Peyer's patch (tissue), 4 donors: ENCODE data around the gene CRTAC1.

ENCODE experiments used
- POLR2A ChIP-seq, 2 donors: fragments of 450-650 bp; IDR thresholded peaks; one replicate each; pipeline ENCODE4 v1.5.1; 2017; ENCODE audit warnings: antibody characterized with exemption in 2 of 2, mild to moderate bottlenecking in 2 of 2, moderate library complexity in 2 of 2
- TF ChIP-seq, protein P1 (sequence below), 6 experiments: fragments of 450-650 bp in 4 of 6; fragments of 200-600 bp in 2 of 6; sonication (generic) in 1 of 6; IDR thresholded peaks; one replicate each; pipeline ENCODE4 v1.5.1; 2017 to 2019; ENCODE audit warnings: antibody characterized with exemption in 6 of 6, mild to moderate bottlenecking in 3 of 6, moderate library complexity in 1 of 6

DNA sequence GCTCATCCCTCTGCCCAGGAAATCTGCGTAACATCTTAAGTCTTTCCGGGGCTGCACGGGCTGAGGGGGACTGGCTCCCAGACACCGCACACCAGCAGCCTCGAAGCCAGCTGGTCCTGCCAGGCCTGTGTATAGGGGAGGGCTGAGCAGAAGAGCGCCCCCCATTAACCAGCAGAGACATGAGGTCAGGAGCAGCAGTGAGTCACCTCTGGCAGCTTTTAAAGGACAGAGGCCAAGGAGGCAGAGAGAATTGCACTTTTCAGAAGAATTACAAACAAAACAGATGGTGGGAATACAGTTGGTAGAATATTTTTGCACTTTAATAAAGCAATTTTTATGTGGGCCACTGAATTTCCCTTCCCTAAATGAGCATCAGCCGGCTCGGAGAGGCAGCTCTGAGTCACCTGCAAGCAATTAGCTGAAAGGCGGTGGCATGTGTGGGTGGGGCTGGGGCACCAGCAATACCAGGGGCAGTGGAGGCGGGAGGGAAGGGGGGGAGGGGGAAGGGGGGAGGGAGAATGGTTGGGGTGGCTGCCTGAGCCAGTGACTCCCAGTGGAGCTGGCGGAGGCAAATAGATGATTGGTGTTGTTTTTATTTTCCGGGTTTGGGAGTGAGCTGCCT, 141.7 kb downstream of the CRTAC1 start:
- TF ChIP-seq, protein P1, sequence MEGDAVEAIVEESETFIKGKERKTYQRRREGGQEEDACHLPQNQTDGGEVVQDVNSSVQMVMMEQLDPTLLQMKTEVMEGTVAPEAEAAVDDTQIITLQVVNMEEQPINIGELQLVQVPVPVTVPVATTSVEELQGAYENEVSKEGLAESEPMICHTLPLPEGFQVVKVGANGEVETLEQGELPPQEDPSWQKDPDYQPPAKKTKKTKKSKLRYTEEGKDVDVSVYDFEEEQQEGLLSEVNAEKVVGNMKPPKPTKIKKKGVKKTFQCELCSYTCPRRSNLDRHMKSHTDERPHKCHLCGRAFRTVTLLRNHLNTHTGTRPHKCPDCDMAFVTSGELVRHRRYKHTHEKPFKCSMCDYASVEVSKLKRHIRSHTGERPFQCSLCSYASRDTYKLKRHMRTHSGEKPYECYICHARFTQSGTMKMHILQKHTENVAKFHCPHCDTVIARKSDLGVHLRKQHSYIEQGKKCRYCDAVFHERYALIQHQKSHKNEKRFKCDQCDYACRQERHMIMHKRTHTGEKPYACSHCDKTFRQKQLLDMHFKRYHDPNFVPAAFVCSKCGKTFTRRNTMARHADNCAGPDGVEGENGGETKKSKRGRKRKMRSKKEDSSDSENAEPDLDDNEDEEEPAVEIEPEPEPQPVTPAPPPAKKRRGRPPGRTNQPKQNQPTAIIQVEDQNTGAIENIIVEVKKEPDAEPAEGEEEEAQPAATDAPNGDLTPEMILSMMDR (IDR thresholded peaks at IDR 0.05), result no peak
- no peak for TF ChIP-seq POLR2A (IDR thresholded peaks at IDR 0.05)
